Inflammatory macrophage (primary cell): Measurements from ENCODE around the gene FHIT.

Source experiments
- DNase-seq, 2 donors: peaks; one replicate each; pipeline ENCODE4 v3.0.0-alpha.2; 2020 to 2022

FHIT gene

DNA sequence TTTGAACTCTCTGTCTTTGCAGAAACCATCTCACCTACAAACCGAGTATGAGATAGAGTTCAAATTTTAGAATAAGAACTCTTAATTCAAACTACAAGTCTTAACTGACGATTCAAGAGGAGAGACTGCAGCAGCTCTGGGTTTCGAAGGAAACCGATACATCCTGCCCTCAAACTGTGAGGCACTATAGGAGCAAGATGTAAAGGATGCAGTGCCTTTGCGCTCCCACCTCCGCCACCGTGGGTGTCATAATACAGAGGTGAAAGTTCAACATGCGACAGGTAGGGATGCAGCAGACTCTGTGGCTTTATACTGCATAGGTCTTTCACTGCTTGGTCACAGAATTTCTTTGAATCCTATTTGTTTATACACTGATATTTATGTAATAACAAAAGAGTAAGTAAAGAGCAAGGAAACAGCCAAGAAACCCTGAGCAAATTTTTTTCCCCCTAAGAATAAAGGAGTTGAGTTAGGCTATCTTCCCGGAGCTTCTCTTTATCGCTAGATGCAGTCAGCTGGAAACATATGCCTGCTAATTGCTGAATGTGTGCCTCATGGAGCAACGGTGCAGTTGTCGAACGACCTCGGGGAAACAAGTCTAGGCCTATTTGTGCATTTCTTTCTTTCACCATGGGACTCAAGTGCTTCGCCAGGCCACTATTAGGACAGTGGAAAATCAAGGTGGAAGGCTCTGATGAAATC, 1103.9 kb downstream of the FHIT start:
- no peak for DNase-seq

DNA sequence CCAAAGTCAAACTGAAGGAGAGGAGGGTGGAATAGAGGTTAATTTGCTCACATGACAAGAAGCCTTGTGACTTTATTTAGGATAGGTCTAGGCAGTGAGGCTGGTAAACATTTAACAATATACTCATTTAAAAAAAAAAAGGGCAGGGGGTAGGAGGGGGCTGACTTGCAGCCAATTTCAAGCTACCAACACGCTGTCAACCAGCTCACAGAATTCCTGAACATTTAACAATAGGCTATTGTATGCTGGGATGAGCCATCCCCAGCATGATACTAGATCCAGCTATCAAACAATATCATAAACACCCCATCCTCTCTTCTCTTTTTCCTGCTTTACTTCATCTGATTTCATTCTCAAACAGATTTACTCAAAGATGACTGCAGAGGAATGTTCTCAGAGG, 1105.1 kb downstream of the FHIT start:
- DNase-seq = no peak

DNA sequence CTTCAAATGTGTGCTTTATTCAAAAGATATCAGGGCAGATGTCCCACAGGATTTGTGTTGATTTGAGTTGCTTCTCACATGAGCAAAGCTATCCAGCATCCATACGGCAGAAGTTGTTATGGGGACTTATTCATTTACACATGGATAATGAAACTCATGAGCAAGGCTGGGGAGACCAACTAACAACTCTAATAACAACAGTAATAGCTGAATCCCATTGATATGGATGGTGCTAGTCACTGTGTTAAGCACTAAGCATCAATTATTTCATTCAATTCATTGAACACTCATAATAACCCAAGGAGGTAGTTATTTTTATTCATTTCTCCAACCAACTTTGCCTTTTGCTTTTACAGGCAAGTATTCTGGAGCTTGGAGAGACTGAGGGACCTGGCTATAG, 1107.2 kb downstream of the FHIT start:
- no peak for DNase-seq

DNA sequence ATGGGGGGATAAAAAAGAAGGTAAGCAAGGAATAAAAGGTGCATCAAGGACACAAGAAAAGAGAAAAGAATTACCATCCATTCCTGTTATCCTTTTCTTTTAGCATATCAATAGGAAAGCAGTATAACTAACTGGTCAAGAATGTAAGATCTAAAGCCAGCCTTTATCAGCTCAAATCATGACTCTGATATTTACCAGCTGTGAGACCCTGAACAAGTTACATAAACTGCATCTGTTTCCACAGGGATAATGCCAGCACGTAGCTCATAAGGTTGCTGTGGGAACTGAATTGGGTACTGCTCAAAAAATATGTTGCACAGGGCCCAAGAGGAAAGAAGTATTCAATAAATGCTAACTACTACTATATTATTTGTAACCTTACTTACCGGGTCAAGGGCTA, 1109.2 kb downstream of the FHIT start:
- no peak for DNase-seq

DNA sequence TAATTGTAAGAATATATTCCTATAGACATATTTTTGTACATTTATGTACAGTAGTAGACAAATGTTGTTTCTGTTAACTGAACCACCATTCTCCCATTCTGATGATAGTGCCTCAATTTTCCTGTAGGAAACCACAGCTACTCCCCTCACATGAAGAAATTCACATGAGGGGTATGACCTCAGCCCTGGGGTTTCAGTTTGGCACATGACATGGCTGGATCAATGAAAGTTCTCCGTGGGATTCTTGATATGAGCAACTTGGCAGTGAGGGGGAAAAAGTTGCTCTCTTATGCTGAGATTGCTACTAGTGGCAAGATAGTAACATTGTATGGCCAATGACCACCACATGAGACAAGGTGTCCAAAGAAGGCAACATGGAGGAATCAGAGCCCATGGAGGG, 1111.1 kb downstream of the FHIT start:
- no peak for DNase-seq

DNA sequence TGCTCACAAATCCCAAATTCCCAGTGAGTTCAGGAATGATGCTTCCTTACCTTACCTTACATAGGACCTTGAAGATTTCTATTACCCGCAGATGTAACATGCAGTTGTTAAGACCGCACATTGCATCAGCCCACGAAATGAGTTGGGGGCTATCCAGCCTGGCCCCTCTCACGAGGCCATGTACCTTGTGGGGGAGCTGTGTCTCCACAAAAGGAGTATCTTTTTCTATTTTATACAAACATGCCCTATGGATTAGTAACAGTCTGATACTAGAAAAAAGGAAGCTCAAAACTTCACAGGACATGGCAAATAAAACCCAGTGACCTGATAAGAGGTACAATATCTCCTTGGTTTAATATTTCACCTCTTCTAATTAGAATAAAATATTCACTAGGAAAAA, 1114.7 kb downstream of the FHIT start:
- no peak for DNase-seq

DNA sequence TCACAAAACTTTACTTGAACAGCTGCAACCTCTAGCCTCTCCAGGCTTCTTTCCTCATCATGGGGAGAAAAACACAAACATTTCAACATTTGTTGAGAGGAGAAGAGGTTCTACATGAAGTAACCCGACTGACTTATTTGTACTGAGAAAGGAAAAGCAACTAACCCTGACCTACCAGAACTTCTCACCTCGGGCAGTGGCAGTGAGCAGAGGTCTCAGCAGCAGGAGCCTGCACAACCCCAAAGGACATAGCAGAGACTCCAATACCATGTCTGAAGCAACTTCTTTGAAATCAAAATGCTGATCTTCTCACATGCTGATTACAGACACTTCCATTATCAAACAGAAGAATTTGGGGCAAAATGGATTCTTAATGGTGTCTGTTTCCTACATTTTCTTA, 1115.8 kb downstream of the FHIT start:
- no peak for DNase-seq

DNA sequence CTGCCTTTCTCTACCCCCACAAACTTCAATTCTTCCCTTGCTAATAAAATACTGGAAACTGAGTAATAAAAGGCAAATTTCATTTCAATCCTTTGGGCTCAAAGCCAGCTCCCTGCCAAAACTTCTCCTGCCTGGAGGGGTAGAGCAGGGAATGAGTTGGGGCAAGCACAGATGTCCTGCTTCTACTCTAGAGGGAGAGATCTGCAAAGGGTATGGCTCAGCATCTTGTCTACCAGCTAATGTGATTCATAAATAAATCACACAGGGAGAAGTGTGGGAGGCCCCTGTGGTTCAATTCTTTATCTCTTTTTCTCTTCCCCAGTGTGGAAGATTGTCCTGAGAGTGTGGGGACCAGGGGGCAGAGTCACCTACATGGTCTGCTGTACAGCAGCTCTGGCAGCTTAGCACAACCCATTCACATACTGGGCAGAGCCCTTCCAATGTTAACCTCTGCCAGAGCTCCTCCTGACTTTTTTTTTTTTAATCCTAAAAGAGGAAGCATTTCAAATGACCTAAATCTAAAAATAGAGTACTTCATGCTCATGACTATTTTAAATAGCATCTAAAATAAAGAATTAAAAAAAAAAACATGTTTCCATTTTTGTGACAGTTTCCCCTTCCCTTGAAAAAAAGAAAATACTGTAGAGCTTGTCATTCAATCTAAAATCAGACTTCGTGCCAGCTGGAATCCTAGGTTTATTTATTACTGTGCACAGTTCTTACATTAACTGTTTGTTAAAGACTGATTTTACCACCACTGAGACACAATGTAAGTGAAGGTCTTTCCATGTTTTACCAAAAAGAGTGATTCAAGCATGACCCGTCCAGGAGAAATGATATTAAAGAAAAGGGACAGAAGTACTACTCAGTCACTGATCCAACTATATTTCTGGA, 1117.7 kb downstream of the FHIT start:
- peak; percentile 10 to 30 for DNase-seq

DNA sequence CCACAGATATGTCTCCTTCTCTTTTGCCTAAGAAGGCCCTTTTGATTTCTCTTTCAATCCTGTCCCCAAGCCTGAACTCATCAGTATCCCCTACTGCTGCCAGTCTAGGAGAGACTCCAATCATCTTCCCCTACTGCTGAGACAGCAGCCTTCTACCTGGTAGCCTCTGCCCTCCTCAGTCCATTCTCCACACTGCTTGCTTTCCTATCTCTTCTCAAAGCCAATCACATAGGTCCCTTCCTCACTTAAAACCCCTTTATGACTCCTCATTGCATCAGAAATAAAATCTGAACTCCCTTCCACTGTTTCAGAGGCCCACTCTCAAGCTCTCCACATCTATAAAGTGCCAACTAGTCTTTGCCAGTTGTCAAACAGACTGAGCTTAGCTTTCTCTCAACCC, 1119.6 kb downstream of the FHIT start:
- DNase-seq = no peak

DNA sequence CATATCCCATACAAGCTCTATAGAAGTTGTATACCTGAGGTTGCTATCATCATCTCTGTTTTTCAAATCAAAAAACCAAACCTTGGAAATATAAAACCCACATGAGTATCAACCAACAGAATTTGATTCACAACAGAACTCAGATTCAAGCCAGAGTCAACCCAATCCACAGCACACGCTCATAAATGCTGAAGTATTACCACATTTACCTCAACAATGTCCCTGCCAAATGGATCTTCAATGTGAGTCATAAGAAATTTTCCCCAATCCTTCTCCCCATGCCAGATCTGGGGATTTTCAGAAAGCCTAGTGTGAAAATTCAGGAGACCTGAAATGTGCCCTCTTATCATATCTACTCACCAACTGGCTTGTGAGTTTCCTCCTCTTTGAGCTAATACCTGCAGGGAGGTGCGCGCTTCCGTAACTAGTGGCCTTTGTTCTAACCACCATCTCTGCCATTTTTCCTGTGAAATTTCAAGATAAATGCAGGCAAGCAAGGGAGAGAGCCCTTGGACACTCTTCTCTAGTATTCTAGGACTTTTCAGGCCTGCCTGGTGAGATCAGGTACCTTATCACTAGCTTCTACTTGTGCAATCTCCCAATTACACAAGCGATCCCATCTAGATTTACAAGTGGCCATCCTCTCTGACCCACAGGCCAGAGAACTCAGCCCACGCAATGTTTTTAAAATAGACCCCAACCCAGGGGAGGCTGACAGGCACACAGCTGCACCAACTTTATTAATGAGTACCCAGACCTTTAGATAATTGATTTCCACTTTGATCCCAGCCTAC, 1124.5 kb downstream of the FHIT start:
- no peak for DNase-seq

DNA sequence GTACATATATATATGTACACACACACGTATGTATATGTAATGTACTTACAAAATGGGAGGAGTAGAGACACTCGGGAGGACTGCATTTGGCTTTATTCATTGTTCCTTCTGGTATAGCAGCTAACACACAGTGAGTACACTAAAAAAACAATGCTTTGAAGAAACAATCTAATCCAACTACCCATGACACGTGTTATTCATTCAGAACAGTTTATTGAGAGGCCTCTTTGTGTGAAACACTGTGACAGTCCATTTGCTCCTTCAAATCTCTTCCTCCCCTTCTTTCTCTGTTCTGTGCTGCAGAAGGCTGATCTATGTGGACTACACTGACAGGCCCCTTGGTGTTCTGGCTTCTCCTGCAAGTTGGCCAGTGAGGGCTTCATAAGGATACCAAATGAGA, 1125.6 kb downstream of the FHIT start:
- DNase-seq = no peak

DNA sequence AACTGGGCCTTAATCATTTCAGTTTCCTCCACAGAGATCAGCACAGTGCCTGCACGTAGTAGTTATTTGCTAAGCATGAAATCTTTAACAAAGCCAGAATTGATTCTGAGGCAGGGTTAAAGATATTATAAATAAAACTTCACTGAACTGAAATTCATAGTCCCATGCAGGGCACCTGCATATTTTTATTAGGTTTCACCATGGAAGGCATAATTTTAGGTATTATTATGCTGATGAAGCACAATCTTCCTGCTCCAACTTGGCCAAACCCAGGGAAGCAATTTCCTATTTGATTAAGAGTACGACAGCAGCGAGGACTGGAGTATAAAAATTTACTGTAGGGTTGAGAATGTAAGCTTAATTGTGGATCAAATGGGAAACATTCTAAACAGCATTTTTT, 1131.0 kb downstream of the FHIT start:
- no peak for DNase-seq

DNA sequence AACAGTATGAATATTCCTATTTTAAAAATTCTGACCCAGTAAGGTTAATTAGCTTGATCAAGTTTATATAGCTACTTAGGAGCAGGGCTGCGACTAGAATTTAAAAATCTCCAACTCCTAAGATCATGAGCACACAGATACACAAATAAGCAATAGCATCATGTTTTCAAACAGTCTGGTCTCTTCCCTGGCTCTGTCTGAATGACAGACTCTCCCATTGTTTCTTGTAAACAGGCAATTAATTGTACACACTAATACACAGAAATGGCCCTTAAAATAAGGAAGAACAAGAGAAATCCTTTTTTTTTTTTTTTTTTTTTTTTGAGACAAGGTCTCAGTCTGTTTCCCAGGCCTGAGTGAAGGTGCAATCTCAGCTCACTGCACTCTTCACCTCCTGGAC, 1137.1 kb downstream of the FHIT start:
- no peak for DNase-seq

DNA sequence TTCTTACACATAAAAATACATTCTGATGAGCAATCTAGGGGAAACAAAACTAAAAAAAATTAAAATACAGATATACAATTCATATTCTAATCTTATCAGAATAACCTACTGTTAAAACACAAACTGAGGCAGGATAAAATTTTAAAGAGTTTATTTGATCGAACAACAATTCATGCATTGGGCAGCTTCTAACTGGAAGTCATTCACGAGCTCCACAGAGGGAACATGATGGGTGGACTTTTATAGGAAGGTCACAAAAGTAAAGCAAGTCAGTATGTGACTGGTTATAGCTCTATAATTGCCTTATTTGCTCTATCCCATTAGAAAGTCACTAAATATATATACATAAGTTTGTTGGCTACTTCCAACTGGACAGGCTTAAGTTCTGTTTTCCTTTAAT, 1144.0 kb downstream of the FHIT start:
- DNase-seq = no peak

DNA sequence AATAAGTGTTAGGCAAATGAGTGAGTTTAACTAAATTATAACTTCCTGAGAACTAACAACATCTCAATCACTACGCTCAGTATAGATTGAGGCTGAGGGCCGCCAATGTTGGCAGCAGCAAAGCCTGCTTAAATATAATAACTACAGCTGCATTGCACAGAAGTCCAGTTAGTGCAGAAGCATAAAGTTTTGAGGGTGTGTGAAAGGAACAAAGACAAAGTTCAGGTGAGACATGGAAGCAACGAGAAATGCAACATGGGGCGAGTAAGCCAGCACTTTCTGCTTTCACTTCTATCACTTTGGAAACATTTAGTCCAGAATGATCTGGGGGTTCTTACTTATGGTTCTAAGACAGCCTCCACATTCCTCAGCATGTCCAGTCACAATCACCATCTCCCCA, 1149.1 kb downstream of the FHIT start:
- no peak for DNase-seq

DNA sequence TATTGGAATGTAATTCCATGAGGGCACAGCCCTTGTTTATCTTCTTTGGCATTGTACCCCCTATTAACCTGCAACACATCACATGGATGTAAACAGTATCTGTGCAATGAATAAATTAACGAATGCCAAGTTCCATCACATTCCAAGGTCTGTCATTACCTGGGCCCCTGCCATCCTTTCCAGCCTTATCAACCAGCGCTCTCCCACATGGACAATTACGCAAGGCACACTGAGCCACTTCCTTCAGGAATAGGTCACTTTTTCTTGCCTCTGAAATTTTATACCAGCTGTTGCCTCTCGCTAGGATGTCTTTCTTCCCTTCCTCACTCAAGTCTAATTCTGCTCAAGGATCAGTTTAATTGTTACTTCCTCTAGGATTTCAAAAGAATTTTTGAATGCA, 1149.6 kb downstream of the FHIT start:
- no peak for DNase-seq

DNA sequence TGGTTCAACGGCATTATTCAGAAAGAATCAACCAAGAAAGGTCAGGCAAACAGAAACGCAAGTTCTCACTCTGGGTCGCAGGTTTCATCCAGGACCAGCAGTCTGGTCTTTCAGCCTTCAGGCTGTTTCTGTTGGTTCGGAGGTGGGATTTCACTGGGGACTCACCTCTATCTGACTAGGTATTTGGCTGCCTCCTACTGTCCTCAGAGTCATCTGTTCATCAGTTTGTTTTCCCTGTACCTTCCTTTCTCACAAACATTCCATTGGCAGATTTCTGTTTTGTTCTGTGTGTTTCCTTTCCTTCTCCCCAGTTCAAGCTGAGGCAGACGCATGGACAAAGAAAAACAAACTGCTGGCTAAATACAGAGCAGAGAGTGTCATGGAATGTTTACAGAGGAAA, 1154.8 kb downstream of the FHIT start:
- DNase-seq = no peak

DNA sequence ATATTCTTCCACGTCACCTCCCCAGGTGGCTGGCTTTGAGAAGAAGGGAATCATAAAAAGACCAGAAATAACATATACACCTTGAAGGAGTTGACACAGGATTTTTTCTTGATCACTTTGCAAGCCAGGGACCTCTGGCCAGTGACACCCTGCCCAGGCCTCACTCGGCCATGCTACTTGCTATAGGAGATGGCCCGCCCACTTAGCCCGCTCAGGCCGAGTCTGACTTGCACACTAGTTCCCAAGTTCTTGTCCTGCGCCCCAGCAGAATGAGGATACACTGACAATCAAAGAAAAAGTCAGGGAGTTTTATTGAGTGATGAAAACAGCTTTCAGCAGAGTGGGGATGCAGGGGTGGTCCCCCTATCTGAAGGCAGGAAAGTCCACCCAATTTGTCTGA, 1155.3 kb downstream of the FHIT start:
- no peak for DNase-seq

DNA sequence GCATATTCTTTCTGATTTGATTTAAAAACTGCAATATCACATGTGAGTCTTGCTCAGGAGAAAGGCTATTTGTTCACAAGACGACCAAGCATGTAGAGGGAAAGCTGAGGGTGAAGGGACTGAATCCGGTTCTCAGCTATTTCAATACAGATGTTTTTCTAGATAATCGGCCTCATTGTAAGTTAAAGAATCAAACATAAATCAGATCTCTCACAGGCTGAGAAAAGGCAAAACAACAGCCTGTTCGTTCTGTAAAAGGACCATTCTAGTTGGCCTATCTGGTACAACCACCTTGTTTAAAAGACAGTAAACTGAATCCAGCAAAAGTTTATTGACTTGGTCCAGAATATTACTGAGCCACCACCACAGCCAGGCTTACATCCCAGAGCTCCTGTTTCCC, 1155.7 kb downstream of the FHIT start:
- no peak for DNase-seq

DNA sequence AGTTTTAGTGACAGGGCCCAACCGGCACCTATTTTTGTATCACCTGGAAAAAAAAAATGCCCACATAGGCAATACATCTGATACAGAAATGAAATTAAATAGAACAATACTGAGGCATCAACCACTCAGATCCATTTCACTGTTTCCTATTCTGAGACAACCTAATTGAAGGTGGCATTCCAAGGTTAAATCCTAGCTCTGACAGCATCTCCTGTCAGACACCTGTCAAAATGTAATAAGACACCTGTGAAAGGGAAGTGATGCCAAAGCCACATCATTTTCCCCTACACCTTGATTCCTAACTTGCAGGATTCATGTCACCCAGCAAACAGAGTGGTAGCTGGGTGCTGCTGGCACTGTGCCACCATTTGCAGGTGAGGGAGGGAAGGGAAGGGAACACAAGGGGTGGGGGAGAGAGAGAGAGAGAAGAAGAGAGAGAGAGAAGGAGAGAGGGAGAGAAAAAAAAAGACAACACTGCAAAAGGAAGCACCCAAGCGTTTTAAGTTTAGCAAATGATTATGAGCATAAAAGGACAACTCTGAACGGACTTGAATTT, 1156.8 kb downstream of the FHIT start:
- DNase-seq = no peak

DNA sequence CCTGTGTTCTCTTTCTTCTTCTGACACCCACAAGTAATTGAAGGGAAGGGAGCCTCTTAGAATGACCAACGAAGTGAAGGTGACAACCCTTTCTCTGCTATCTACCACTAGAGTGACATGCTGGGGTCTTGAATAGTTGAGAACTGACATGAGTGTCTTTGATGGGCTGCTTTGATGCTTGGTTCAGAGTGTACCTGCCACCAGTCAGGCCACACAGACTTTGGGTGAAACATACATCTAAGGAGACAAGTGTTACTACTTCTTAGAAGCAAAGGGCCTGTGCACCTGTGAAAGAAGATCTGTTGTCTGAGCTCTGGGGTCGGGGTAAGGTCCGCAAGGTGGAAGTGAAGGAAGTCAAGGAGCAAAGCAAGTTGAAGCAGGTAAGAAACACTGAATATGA, 1160.7 kb downstream of the FHIT start:
- DNase-seq = no peak

DNA sequence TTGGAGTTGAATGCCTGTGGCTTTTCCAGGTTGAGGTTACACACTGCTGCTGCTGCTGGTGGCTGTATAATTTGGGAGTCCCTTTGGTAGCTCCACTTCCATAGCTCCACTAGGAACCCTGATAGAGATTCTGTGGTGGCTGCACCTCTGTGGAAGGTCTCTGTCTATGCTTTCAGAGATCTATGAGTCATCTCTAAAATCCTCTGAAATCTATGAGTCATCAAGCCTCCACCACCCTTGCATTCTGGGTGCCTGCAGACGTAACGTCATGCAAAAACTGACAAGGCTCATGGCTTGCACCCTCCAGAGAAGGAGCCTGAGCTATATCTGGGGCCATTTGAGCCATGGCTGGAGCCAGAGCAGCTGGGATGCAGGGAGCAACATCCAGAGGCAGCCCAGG, 1164.4 kb downstream of the FHIT start:
- DNase-seq = peak; percentile 12 to 24

DNA sequence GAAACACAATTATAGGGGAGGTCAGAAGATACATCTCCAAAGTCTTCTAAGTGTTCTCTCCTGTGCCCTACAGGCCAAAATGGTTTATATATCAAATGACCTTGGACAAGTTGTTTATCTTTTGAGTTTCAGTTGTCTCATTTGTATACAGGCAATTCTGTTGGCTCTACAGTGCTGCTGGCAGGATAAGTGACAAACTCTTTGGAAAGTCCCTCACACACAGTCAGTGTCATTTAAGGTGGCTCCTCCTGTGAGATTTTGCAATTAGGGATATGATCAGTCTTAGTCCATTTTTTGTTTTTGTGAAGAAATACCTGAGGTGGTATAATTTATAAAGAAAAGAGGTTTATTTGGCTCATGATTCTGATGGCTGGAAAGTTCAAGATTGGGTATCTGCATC, 1165.6 kb downstream of the FHIT start:
- no peak for DNase-seq
